GM12878 (cell line): Measurements from ENCODE around the gene WFS1.

Experiments used
- CTCF ChIP-seq, 3 experiments: IDR thresholded peaks in 2 of 3; conservative IDR thresholded peaks in 1 of 3; 2 replicates each; pipeline ENCODE4 v1.5.1; 2011; ENCODE audit warnings: low read depth in 3 of 3, low read length in 3 of 3, mild to moderate bottlenecking in 3 of 3, control low read depth in 2 of 3, moderate library complexity in 2 of 3, inconsistent platforms in 1 of 3, mixed read lengths in 1 of 3; ENCODE audit not compliant: control insufficient read depth in 2 of 3, insufficient read depth in 1 of 3; ENCODE audit errors: extremely low read depth in 1 of 3
- DPF2 ChIP-seq: fragments of 450-650 bp; IDR thresholded peaks from 2 replicates; pipeline ENCODE4 v1.6.1; 2017; ENCODE audit warnings: mild to moderate bottlenecking
- E2F4 ChIP-seq: IDR thresholded peaks from 2 replicates; pipeline ENCODE4 v1.6.1; 2012; ENCODE audit warnings: low read depth, low read length, improper control_type of control experiment
- EP300 ChIP-seq, 2 experiments: fragments of 150-350 bp in 1 of 2; IDR thresholded peaks; 2 replicates each; pipeline ENCODE4 v1.6.1; 2011 to 2012; ENCODE audit warnings: low read depth in 2 of 2, low read length in 2 of 2, borderline replicate concordance in 1 of 2, improper control_type of control experiment in 1 of 2, inconsistent platforms in 1 of 2; ENCODE audit not compliant: control insufficient read depth in 1 of 2
- ETV6 ChIP-seq, 2 experiments: fragments of 450-650 bp in 1 of 2; IDR thresholded peaks in 1 of 2; conservative IDR thresholded peaks in 1 of 2; 2 replicates each; pipeline ENCODE4 v1.6.1; 2014; ENCODE audit warnings: antibody characterized with exemption in 1 of 2, borderline replicate concordance in 1 of 2, low read depth in 1 of 2, mild to moderate bottlenecking in 1 of 2, moderate library complexity in 1 of 2
- HDAC6 ChIP-seq: fragments of 200-600 bp; sonication (generic); IDR thresholded peaks from one replicate; pipeline ENCODE4 v1.8.0; 2017; ENCODE audit warnings: antibody characterized with exemption; ENCODE audit not compliant: unreplicated experiment
- NFYB ChIP-seq: IDR thresholded peaks from 2 replicates; pipeline ENCODE4 v1.6.1; 2011; ENCODE audit warnings: low read depth, mild to moderate bottlenecking, low read length, improper control_type of control experiment, moderate library complexity; ENCODE audit not compliant: insufficient read depth
- POLR2AphosphoS2 ChIP-seq: IDR thresholded peaks from 2 replicates; pipeline ENCODE4 v1.6.1; 2011; ENCODE audit warnings: low read depth, mild to moderate bottlenecking, low read length, improper control_type of control experiment, moderate library complexity
- TAF1 ChIP-seq: IDR thresholded peaks from 2 replicates; pipeline ENCODE4 v1.6.1; 2011; ENCODE audit warnings: mild to moderate bottlenecking, low read depth, low read length, borderline replicate concordance
- TCF7 ChIP-seq: IDR thresholded peaks from 2 replicates; pipeline ENCODE4 v1.6.1; 2014; ENCODE audit warnings: antibody characterized with exemption, borderline replicate concordance
- TF ChIP-seq, protein P1 (sequence below): IDR thresholded peaks from 2 replicates; pipeline ENCODE4 v1.6.1; 2012; ENCODE audit warnings: mild to moderate bottlenecking, low read depth, low read length

DNA sequence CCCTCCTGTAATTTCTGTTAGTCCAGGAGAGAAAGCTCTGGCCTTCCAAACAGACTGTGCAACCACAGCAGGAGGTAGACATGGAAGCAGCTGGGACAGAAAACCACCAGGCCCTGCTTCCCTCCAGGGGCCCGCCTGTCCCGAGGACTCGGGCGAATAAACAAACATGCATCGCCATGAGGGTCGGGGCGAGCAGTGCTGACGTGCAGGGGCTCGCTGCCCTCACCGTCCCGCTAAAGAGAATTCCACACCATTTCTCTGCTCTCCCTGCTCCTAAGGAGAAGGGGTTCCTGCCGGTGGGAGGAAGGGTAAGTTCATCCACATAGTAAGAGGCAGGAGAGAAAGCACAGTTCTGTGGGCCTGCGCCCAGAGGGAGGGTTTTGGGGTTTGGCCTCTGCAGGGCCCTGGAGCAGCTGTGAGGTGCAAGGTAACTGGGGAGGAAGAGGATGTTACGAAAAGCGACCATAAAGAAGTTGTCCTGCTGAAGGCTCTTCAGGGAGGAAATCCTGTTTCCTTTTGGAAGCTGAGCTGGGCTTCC lies 54.9 kb downstream of the WFS1 start:
- TF ChIP-seq CTCF (IDR thresholded peaks at IDR 0.05 in 2 of 3, conservative IDR thresholded peaks at IDR 0.05 in 1 of 3; ENCODE audit: control insufficient read depth in 2 of 3, extremely low read depth in 1 of 3, insufficient read depth in 1 of 3, low read depth in 3 of 3, low read length in 3 of 3) (no peak), E2F4 (no peak), HDAC6 (no peak), DPF2 (no peak), TAF1 (no peak), NFYB (no peak), EP300 (IDR thresholded peaks at IDR 0.05; ENCODE audit: borderline replicate concordance in 1 of 2, control insufficient read depth in 1 of 2, low read depth in 2 of 2, low read length in 2 of 2) (no peak), POLR2AphosphoS2 (no peak), TCF7 (no peak), ETV6 (conservative IDR thresholded peaks at IDR 0.05 in 1 of 2, IDR thresholded peaks at IDR 0.05 in 1 of 2; ENCODE audit: borderline replicate concordance in 1 of 2, low read depth in 1 of 2) (no peak)
- TF ChIP-seq, protein P1, sequence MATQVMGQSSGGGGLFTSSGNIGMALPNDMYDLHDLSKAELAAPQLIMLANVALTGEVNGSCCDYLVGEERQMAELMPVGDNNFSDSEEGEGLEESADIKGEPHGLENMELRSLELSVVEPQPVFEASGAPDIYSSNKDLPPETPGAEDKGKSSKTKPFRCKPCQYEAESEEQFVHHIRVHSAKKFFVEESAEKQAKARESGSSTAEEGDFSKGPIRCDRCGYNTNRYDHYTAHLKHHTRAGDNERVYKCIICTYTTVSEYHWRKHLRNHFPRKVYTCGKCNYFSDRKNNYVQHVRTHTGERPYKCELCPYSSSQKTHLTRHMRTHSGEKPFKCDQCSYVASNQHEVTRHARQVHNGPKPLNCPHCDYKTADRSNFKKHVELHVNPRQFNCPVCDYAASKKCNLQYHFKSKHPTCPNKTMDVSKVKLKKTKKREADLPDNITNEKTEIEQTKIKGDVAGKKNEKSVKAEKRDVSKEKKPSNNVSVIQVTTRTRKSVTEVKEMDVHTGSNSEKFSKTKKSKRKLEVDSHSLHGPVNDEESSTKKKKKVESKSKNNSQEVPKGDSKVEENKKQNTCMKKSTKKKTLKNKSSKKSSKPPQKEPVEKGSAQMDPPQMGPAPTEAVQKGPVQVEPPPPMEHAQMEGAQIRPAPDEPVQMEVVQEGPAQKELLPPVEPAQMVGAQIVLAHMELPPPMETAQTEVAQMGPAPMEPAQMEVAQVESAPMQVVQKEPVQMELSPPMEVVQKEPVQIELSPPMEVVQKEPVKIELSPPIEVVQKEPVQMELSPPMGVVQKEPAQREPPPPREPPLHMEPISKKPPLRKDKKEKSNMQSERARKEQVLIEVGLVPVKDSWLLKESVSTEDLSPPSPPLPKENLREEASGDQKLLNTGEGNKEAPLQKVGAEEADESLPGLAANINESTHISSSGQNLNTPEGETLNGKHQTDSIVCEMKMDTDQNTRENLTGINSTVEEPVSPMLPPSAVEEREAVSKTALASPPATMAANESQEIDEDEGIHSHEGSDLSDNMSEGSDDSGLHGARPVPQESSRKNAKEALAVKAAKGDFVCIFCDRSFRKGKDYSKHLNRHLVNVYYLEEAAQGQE = no peak
